Measurements from ENCODE around the gene SEMA3E. TPM values are rescaled to one million over a fixed set of nuclear protein-coding genes. Genes with fewer than 3 reads are reported as not detected.

SEMA3E gene
- total and polyA plus RNA-seq, 10 of the 15 experiments (the other 5 are each of a cell fraction or from before 2014, with no cell fraction given): 0.08 to 2.0 (median 0.82) TPM

GRCh38 chr7:83691095-83691494, 42.2 kb upstream of the SEMA3E start:
- Histone ChIP-seq H3K9ac (ENCODE audit: control insufficient read depth, insufficient read depth, low read length) (no peak overlapping the region), H3K36me3 (ENCODE audit: control insufficient read depth in 2 of 2, insufficient read depth in 2 of 2, low read length in 1 of 2) (no peaks in the 10 kb centered on the region), H3K27me3 (replicated peaks in 1 of 2; ENCODE audit: control insufficient read depth in 2 of 2, insufficient read depth in 2 of 2, low read length in 1 of 2) (no peaks in the 10 kb centered on the region; a peak in 1 of 4 replicates), H3K27ac (ENCODE audit: control insufficient read depth, insufficient read depth) (no peak overlapping the region), H2AFZ (ENCODE audit: control insufficient read depth, low read depth, low read length) (no peak overlapping the region), H4K20me1 (ENCODE audit: control insufficient read depth, insufficient read depth) (no peaks in the 10 kb centered on the region), H3K9me3 (replicated peaks; ENCODE audit: control insufficient read depth, insufficient read depth, low read length) (no peaks in the 10 kb centered on the region), H3K79me2 (ENCODE audit: control insufficient read depth, insufficient read depth, low read length) (no peaks in the 10 kb centered on the region), H3K4me2 (ENCODE audit: control insufficient read depth, insufficient read depth) (no peak overlapping the region), H3K4me3 (no peak overlapping the region), H3K4me1 (ENCODE audit: control insufficient read depth, insufficient read depth, low read length) (no peaks in the 10 kb centered on the region)
- BruUV-seq (replicated peaks): no TSS peak
- DNase-seq (ENCODE audit: low read depth, low spot score): no peak
- no peak for ATAC-seq
- RAD21 ChIA-PET (ENCODE audit: unreplicated experiment): no interaction called here
- intact Hi-C loops (cut with micrococcal nuclease; ENCODE audit: unreplicated experiment) (no loop called here), in situ Hi-C loops (cut with MboI) (no loop called here)
- FAIRE-seq: no peak
- 14% methylated on average over 4 of the region's 4 CpGs for WGBS (ENCODE audit: insufficient coverage, insufficient replicate concordance, low lambda C conversion rate, missing lambda C conversion rate)
- SMC1A ChIA-PET (ENCODE audit: uncharacterized antibody, unreplicated experiment): no interaction called here
- POLR2A ChIA-PET: no interaction called here
- TF ChIP-seq ESRRA (IDR thresholded peaks at IDR 0.05; ENCODE audit: low read length): no peak
- TF ChIP-seq E2F8 (IDR thresholded peaks at IDR 0.05; ENCODE audit: low read depth, partially characterized antibody): no peak
- TF ChIP-seq GATAD2B (conservative IDR thresholded peaks at IDR 0.05; ENCODE audit: low read depth): no peak
- no peak for TF ChIP-seq RB1 (IDR thresholded peaks at IDR 0.05; ENCODE audit: borderline replicate concordance)
- CTCF ChIA-PET: no interaction called here

DNA sequence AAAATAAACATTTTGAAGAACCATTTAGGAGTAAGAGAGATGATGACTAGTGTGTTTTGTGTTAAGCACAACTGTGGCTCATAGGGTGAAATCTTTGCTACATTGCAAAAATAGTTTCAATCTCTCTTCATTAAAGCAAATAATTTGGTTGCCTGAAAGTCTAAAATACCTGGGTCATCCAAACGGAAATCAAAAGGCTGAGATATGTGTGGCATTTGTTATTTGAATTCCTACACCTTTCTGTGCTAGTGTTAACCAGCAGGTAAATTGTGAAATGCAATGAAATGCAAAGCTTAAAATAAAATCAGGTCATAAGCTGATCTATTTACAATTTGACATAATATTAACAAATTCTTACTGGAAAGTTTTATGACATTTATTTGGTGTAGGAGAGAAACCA, 40.9 kb upstream of the SEMA3E start:
- ChIA-PET CTCF (no interaction called here), RAD21 (ENCODE audit: unreplicated experiment) (no interaction called here), POLR2A (no interaction called here), SMC1A (ENCODE audit: uncharacterized antibody, unreplicated experiment) (no interaction called here)
- in situ Hi-C loops (cut with MboI): no loop called here
- 0% methylated on average over 1 of the region's 1 CpG for WGBS (ENCODE audit: insufficient coverage, insufficient replicate concordance, low lambda C conversion rate, missing lambda C conversion rate)
- no peak overlapping the region for H3K4me3 ChIP-seq
- DNase-seq (ENCODE audit: low read depth, low spot score) (no peak), ATAC-seq (no peak), FAIRE-seq (no peak)
- H3K36me3 ChIP-seq (ENCODE audit: control insufficient read depth in 2 of 2, insufficient read depth in 2 of 2, low read length in 1 of 2): no peaks in the 10 kb centered on the region
- H3K4me1 ChIP-seq (ENCODE audit: control insufficient read depth, insufficient read depth, low read length): no peaks in the 10 kb centered on the region
- no peak overlapping the region for H3K9ac ChIP-seq (ENCODE audit: control insufficient read depth, insufficient read depth, low read length)
- H3K79me2 ChIP-seq (ENCODE audit: control insufficient read depth, insufficient read depth, low read length): no peaks in the 10 kb centered on the region
- H3K4me2 ChIP-seq (ENCODE audit: control insufficient read depth, insufficient read depth): no peak overlapping the region
- TF ChIP-seq TCF7 (IDR thresholded peaks at IDR 0.05; ENCODE audit: borderline replicate concordance) (no peak), NFXL1 (IDR thresholded peaks at IDR 0.05; ENCODE audit: borderline replicate concordance) (no peak), PAX5 (IDR thresholded peaks at IDR 0.05; ENCODE audit: borderline replicate concordance, low read depth, low read length) (no peak), HCFC1 (IDR thresholded peaks at IDR 0.05; ENCODE audit: low read length) (no peak), KDM1A (IDR thresholded peaks at IDR 0.05; ENCODE audit: borderline replicate concordance) (no peak), EZH2 (IDR thresholded peaks at IDR 0.05; ENCODE audit: borderline replicate concordance, control insufficient read depth, low read depth, low read length) (no peak), SREBF2 (IDR thresholded peaks at IDR 0.05; ENCODE audit: low read length) (no peak), ATF7 (IDR thresholded peaks at IDR 0.05; ENCODE audit: low read depth) (no peak), SIN3A (IDR thresholded peaks at IDR 0.05; ENCODE audit: low read depth, low read length) (no peak)
- TF ChIP-seq, protein P1, sequence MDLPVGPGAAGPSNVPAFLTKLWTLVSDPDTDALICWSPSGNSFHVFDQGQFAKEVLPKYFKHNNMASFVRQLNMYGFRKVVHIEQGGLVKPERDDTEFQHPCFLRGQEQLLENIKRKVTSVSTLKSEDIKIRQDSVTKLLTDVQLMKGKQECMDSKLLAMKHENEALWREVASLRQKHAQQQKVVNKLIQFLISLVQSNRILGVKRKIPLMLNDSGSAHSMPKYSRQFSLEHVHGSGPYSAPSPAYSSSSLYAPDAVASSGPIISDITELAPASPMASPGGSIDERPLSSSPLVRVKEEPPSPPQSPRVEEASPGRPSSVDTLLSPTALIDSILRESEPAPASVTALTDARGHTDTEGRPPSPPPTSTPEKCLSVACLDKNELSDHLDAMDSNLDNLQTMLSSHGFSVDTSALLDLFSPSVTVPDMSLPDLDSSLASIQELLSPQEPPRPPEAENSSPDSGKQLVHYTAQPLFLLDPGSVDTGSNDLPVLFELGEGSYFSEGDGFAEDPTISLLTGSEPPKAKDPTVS (IDR thresholded peaks at IDR 0.05; ENCODE audit: low read depth, low read length): no peak
- no peak overlapping the region for H3K27ac ChIP-seq (ENCODE audit: control insufficient read depth, insufficient read depth)
- intact Hi-C loops (cut with micrococcal nuclease; ENCODE audit: unreplicated experiment): no loop called here
- H4K20me1 ChIP-seq (ENCODE audit: control insufficient read depth, insufficient read depth): no peaks in the 10 kb centered on the region
- no peaks in the 10 kb centered on the region for H3K9me3 ChIP-seq (replicated peaks; ENCODE audit: control insufficient read depth, insufficient read depth, low read length)
- BruUV-seq (replicated peaks): no TSS peak
- H3K27me3 ChIP-seq (replicated peaks in 1 of 2; ENCODE audit: control insufficient read depth in 2 of 2, insufficient read depth in 2 of 2, low read length in 1 of 2): no peaks in the 10 kb centered on the region; a peak in 1 of 4 replicates
- H2AFZ ChIP-seq (ENCODE audit: control insufficient read depth, low read depth, low read length): no peak overlapping the region

All from GM12878 (cell line).